Measurements from ENCODE around the gene MARK4.

MARK4 gene

GRCh38 chr19:45278087-45278486 is 27.0 kb downstream of the MARK4 start:
- no peak overlapping the region for H3K27ac Mint-ChIP-seq
- TF ChIP-seq, protein P1, sequence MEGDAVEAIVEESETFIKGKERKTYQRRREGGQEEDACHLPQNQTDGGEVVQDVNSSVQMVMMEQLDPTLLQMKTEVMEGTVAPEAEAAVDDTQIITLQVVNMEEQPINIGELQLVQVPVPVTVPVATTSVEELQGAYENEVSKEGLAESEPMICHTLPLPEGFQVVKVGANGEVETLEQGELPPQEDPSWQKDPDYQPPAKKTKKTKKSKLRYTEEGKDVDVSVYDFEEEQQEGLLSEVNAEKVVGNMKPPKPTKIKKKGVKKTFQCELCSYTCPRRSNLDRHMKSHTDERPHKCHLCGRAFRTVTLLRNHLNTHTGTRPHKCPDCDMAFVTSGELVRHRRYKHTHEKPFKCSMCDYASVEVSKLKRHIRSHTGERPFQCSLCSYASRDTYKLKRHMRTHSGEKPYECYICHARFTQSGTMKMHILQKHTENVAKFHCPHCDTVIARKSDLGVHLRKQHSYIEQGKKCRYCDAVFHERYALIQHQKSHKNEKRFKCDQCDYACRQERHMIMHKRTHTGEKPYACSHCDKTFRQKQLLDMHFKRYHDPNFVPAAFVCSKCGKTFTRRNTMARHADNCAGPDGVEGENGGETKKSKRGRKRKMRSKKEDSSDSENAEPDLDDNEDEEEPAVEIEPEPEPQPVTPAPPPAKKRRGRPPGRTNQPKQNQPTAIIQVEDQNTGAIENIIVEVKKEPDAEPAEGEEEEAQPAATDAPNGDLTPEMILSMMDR (IDR thresholded peaks at IDR 0.05), result no peak
- H3K4me3 Mint-ChIP-seq, result no peak overlapping the region
- peaks cover 56% of the 10 kb centered on the region for H3K36me3 Mint-ChIP-seq (ENCODE audit: low read depth)
- H3K27me3 Mint-ChIP-seq (ENCODE audit: low read depth, poor library complexity), result no peaks in the 10 kb centered on the region
- H3K9me3 Mint-ChIP-seq, result peaks cover 3% of the 10 kb centered on the region
- DNase-seq, result no peak
- no peaks in the 10 kb centered on the region for H3K4me1 Mint-ChIP-seq

DNA sequence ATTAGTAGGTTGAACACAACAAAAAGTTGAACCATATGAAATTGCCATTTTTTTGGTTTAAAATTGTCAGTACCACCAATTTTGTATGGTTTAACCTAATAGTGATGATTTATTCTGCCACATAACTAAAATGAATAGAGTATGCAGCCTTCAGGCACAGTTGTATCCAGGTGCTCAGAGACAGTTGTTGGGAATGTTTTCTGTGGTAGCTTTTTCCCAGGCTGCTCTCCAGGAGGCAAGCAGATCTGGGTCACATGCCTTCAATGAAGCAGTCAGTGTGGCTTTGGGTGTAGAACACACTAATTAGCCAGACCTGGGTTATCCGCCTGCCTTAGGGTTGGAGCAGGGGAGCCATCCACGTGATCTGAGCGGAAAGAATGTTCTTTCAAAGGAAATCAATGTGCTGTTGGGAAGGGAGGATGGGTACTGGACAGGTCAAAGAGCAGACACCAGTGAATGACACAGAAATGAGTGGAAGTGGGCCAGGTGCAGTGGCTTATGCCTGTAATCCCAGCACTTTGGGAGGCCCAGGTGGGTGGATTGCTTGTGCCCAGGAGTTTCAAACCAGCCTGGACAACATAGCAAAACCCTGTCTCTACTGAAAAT is 28.6 kb downstream of the MARK4 start:
- no peak overlapping the region for H3K27ac Mint-ChIP-seq
- H3K27me3 Mint-ChIP-seq (ENCODE audit: low read depth, poor library complexity), result no peaks in the 10 kb centered on the region
- H3K36me3 Mint-ChIP-seq (ENCODE audit: low read depth), result peaks cover 64% of the 10 kb centered on the region
- no peak for DNase-seq
- TF ChIP-seq, protein P1 (IDR thresholded peaks at IDR 0.05), result no peak
- H3K9me3 Mint-ChIP-seq, result peaks cover 9% of the 10 kb centered on the region
- no peaks in the 10 kb centered on the region for H3K4me1 Mint-ChIP-seq
- H3K4me3 Mint-ChIP-seq, result no peak overlapping the region

DNA sequence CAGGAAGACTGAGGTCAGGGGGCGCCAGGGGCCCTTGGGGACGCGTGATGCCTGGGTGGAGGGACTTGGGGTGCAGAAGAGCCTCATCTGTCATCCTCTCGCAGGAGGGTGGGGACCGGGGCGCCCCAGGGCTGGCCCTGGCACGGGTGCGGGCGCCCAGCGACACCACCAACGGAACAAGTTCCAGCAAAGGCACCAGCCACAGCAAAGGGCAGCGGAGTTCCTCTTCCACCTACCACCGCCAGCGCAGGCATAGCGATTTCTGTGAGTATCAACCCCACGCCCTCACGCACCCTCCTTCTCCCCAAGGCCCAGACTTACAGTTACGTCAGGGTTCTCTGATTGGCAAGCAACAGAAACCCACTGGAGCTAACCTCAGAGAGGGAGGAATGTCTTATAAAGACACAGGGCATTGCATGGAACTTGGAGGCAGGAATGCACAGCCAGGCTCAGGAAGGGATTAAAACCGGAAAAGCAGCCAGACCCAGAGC is 29.4 kb downstream of the MARK4 start:
- Mint-ChIP-seq H3K9me3 (peaks cover 9% of the 10 kb centered on the region), H3K27ac (no peak overlapping the region), H3K4me3 (no peak overlapping the region), H3K27me3 (ENCODE audit: low read depth, poor library complexity) (no peaks in the 10 kb centered on the region), H3K4me1 (no peaks in the 10 kb centered on the region), H3K36me3 (ENCODE audit: low read depth) (peaks cover 69% of the 10 kb centered on the region)
- TF ChIP-seq, protein P1 (IDR thresholded peaks at IDR 0.05), result no peak
- DNase-seq, result no peak

DNA sequence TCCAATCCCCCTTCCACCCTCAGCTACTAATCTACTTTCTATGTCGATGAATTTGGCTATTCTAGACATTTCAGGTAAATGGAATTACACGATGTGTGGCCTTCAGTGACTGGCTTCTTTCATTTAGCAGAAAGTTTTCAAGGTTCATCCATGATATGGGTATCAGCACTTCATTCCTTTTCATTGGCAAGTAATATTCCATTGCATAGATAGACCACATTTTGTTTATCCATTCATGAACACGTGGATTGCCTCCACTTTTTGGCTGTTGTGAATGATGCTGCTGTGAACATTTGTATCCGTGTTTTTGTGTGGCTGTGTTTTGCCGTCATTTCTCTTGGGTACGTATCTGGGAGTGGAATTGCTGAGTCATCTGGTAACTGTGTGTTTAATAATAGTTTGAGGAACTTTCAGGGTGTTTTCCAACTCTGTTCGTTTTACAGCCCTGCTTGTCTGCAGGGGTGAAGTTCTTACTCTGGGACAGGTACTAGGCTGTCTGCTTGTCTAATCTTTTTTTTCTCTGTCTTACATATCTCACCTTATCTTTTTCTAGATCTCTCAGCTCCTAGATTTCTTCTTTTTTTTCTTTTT is 32.5 kb downstream of the MARK4 start:
- TF ChIP-seq, protein P1 (IDR thresholded peaks at IDR 0.05), result no peak
- Mint-ChIP-seq H3K27me3 (ENCODE audit: low read depth, poor library complexity) (no peaks in the 10 kb centered on the region), H3K36me3 (ENCODE audit: low read depth) (peaks cover 77% of the 10 kb centered on the region), H3K9me3 (peaks cover 9% of the 10 kb centered on the region), H3K27ac (no peak overlapping the region), H3K4me3 (no peak overlapping the region), H3K4me1 (no peaks in the 10 kb centered on the region)
- DNase-seq, result no peak

DNA sequence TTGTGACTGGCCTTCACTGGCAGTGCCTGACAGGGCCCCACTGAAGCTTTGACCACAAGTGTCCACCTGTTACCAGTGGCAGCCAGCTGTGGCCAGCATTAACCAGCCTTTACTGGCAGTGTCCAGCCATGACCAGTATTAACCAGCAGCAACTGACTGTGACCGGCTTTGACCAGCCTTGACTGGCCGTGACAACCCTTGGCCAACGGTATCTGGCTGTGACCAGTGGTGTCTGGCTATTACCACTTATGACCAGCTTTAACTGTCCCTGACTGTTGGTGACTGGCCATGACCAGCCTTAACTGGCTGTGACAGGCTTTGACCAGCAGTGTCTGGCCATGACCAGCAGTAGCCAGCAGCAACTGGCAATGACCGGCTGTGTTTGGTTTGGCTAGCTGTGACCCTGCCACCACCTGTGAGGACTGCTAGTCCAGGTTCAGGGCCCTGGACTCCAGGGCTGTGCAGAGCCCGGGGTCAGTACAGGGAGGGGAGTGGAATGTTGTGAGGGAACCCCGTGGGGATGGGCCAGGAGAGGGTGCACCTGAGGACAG is 39.4 kb downstream of the MARK4 start:
- TF ChIP-seq, protein P1 (IDR thresholded peaks at IDR 0.05), result no peak
- Mint-ChIP-seq H3K27me3 (ENCODE audit: low read depth, poor library complexity) (peaks cover 5% of the 10 kb centered on the region), H3K36me3 (ENCODE audit: low read depth) (peaks cover 73% of the 10 kb centered on the region), H3K4me1 (no peaks in the 10 kb centered on the region), H3K9me3 (peaks cover 4% of the 10 kb centered on the region), H3K27ac (peak overlapping the region; percentile 89), H3K4me3 (no peak overlapping the region)
- no peak for DNase-seq
